ENCODE data around the gene RTBDN.

The RTBDN gene

DNA sequence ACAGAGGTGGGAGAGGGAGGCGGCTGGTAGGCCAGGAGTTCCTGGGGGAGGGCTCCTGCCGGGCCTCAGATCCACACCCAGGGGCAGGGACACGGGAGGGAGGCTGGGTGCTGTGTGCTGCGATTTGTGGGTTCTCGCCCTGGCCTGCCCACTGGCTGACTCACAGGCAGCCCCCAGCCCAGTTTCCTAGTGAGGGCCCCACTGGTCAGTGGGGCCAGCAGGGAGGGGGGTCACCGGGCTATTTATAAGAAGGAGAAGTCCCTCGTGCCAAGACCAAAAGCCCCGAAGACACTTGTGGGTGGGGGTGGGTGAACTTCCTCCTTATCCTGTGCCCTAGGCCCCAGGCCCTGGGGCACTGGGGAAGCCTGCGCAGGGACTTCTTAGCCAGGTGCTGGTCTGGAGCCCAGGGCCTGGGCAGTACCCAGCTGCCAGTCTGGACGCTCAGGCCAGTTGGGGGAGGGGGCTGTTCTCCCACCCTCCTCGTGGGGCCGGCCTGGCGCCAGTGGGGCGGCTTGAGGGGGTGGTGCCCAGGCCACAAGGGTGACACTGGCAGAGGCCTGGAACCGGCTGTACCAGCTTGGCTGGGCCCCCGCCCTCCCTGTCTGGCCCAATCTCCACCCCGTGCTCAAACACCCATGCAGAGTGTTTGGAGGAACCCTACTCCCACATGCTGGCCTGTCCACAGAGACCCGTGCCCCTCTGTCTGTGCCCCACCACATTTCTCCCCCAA lies 48.1 kb downstream of the RTBDN start:
- H3K27ac Mint-ChIP-seq: no peak overlapping the region
- H3K4me1 Mint-ChIP-seq: peaks cover 36% of the 10 kb centered on the region
- ATAC-seq: no peak

DNA sequence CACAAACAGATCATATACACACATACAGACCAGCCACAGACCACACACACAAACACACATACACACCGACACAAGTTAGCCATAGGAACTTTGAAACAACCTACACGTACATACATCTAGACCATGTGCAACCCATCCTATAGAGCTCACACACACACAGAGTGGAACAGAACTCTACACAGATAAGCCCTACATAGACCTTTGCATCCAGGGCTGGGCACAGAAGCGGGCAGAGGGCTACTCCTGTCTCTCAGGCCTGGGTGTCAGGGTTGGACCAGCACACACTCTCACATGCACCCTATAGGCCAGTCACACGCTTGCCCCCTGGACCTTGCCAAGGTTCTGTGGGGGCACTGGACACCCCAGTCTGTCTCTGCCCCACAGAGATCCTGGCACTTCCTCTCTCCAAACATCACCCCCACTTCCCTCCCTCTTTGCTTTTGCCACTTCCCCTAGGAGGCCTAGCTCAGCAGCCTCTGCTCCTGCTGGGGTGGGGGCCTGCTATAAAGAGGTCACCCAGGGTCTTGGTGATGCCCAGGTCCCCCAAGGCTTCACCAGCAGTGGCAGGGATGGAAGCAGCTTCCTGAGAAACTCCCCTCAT lies 48.8 kb downstream of the RTBDN start:
- Mint-ChIP-seq H3K27ac (no peak overlapping the region), H3K4me3 (no peak overlapping the region), H3K4me1 (peaks cover 29% of the 10 kb centered on the region), H3K36me3 (no peaks in the 10 kb centered on the region), H3K27me3 (no peaks in the 10 kb centered on the region), H3K9me3 (no peaks in the 10 kb centered on the region)
- no peak for ATAC-seq

More for the DNA sequence above, 48.1 kb downstream of the RTBDN start:
- Mint-ChIP-seq H3K27me3 (no peaks in the 10 kb centered on the region), H3K36me3 (no peaks in the 10 kb centered on the region), H3K9me3 (no peaks in the 10 kb centered on the region), H3K4me3 (no peak overlapping the region)

DNA sequence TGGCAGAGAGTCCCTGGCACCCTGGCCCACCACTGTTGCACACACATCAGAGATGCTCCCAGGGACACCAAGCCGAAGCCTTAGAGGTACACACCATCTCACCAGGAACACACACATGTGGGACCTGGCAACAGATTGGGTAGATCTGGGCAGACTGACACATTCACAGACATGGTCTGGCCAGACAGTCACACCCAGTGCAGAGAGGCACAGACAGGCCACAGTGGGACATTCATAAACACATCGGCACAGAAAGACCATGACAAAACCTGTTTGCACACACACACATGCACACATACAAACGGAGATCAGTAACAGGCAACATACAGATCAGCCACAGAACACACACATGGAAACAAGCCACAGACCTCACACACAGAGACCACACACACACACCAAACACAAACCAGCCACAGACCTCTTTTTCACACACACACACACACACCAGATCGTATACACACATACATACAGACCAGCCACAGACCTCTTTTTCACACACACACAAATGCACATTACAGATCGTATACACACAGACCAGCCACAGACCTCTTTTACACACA lies 49.4 kb downstream of the RTBDN start:
- Mint-ChIP-seq H3K27ac (no peak overlapping the region), H3K4me3 (no peak overlapping the region), H3K4me1 (peaks cover 25% of the 10 kb centered on the region), H3K36me3 (no peaks in the 10 kb centered on the region), H3K9me3 (no peaks in the 10 kb centered on the region), H3K27me3 (no peaks in the 10 kb centered on the region)
- no peak for ATAC-seq

DNA sequence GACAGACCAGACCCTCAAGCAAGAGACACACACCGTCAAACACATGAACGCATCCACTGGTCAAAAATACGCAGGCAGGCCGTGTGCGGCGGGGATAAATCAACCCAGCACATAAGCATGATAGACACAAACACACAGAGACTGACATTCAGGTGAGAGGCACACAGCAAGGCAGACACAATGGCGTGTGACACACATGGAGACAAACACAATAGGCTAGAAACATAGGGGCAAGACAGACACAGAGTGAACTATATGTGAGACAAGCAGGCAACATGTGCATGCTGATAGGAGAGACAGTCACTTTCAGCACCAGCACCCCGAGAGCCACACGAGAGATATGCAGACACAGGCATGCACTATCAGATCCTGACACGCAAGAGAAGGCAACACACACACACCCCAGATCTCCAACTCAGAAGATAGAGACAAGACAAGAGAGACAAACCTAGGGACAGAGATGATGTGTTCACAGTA lies 49.9 kb downstream of the RTBDN start:
- Mint-ChIP-seq H3K4me1 (peaks cover 27% of the 10 kb centered on the region), H3K4me3 (no peak overlapping the region), H3K36me3 (no peaks in the 10 kb centered on the region), H3K27me3 (no peaks in the 10 kb centered on the region), H3K9me3 (no peaks in the 10 kb centered on the region), H3K27ac (no peak overlapping the region)
- ATAC-seq: no peak

DNA sequence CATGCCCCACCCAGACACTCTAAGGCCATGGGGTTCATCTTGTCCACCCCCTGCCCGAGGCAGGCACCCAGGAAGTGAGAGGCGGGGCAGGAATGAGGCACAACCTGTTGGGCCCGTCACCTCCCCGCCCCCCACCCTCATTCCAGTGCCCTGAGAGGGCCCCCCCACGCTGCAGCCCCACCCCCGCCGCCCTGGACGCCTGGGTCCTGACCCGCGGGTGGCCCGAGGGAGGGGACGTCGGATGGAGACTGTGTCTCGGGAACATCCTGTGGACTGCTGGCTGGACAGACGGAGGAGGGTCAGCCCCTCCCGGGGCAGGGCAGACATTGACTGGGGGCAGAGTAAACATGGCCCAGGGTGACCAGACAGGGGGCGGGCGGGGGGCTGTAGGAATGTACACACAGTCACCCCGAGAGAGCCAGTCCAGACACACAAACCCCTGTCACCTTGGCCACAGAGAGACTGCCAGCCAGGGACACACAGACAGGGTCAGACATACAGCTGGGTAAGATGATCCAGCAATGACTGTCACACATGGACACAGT lies 50.5 kb downstream of the RTBDN start:
- H3K27ac Mint-ChIP-seq: no peak overlapping the region
- H3K4me1 Mint-ChIP-seq: peaks cover 27% of the 10 kb centered on the region
- H3K9me3 Mint-ChIP-seq: no peaks in the 10 kb centered on the region
- peak overlapping the region; percentile 50 for H3K4me3 Mint-ChIP-seq
- H3K36me3 Mint-ChIP-seq: no peaks in the 10 kb centered on the region
- ATAC-seq: no peak
- H3K27me3 Mint-ChIP-seq: no peaks in the 10 kb centered on the region

DNA sequence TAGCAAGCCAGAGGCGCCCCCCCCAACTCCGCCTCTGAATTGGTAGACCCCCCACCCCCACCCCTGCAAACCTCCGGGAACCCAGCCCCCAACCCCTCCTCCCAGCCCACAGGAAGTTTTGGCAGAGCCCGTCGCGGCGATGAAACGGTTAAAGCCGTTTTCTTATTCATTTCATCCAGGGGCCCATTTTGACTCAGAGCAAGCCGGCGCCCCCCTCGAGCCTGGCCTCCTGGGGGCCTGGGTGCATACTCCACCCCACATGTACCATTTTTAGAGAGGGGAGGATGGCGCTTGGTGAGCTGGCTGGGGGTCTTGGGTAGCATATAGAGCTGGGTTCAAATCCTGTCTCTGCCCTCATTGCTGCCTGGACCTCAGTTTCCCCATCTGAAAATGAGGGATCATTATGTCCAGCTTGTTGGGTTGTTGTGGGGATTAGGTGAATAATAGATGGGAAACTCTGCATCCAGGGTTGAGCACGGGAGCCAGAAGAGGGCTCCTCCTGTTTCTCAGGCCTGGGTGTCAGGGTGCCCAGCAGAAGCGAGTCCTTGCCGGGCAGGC lies 51.0 kb downstream of the RTBDN start:
- Mint-ChIP-seq H3K9me3 (no peaks in the 10 kb centered on the region), H3K4me3 (peak overlapping the region; percentile 50), H3K36me3 (no peaks in the 10 kb centered on the region), H3K27ac (no peak overlapping the region), H3K27me3 (no peaks in the 10 kb centered on the region), H3K4me1 (peaks cover 27% of the 10 kb centered on the region)
- peak; percentile 3 for ATAC-seq

DNA sequence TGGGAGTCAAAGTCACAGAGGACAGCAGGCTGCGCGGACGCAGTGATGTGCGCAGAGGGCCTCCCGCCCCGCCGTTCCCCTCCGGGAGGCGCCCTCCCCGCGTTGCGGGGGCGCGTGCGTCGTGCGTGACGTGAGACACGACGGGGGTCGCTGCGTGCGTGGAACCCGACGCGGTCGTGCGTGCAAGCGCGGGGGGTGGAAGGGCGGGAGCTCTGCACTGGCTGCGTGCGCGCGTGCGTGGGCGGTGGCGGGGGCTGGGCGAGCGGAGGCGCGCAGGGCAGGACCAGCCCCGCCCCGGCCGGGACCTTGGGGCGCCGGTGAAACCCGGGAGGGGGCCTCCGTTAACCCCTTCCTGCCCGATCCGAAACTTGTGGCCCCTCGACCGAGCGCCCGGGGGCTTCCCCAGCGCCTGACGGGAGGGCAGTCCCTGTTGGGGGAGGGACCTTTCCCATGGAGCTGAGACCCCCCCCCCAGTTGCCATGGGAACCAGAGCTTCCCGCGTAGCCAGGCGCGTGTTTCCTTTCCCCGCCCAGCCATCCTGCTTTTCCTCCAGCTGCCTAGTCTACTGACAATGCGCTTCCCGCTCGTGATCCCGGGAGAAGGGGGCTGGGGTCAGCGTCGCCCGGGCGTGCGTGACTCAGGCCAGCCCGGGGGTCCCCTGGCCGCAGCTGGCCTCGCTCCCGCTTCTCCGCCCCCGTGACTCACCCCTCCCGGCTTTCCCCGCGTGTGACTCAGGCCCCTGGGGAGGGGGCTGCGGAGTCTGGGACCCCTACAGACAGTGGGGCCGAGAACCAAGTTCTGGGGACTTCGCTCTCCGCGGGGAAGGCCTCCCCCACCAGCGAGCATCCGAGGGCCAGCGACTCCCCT lies 51.7 kb downstream of the RTBDN start:
- peaks cover 30% of the 10 kb centered on the region for H3K4me1 Mint-ChIP-seq
- H3K27me3 Mint-ChIP-seq: no peaks in the 10 kb centered on the region
- ATAC-seq: peak; percentile 69
- no peaks in the 10 kb centered on the region for H3K36me3 Mint-ChIP-seq
- H3K27ac Mint-ChIP-seq: no peak overlapping the region
- H3K4me3 Mint-ChIP-seq: peak overlapping the region; percentile 83
- H3K9me3 Mint-ChIP-seq: no peaks in the 10 kb centered on the region

DNA sequence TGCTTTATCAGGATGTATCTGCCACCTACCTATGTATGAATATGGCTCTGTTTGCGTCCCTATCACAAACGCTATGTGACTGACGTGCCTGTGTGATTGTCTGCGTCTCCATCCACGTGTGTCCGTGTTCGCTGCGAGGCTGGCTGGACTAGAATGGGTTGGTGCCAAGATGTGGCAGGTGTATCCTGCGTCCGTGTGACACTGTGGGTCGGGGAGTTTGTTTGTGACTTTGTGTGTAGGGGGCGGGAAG lies 52.3 kb downstream of the RTBDN start:
- Mint-ChIP-seq H3K4me1 (peaks cover 36% of the 10 kb centered on the region), H3K4me3 (peak overlapping the region; percentile 83), H3K9me3 (no peaks in the 10 kb centered on the region), H3K36me3 (no peaks in the 10 kb centered on the region), H3K27me3 (no peaks in the 10 kb centered on the region), H3K27ac (no peak overlapping the region)
- no peak for ATAC-seq

DNA sequence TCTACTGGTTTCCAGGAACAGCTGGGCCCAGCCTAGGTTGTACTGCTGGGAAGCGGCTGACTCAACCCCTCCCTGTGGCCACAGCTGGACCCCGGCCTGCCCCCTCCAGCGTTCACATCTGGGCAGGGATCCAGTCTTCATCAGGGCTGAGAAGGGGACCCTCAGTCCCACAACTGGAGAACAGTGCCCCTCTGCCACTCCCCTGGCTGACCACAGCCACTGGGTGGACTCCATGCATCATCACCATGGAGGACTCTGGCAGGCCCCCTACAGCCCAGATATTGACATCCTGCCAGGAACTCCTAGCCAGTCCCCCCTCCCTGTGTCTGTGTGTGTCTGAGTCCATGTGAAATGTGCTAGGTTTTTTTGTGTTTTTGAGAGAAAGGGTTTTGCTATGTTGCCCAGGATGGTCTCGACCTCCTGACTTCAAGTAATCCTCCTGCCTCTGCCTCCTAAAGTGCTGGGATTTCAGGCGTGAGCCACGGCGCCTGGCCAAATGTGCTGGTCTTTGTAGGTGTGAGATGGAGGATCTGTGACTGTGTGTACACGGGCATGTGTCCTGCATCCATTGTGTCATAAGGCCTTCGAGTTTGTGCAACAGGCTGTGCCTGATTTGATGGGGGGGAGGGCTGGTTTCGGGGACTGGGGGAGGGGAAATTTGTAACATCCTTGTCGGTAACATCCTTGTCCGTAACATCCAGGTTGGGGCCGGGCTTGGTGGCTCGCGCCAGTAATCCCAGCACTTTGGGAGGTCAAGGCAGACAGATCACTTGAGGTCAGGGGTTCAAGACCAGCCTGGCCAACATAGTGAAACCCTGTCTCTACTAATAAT lies 55.0 kb downstream of the RTBDN start:
- peaks cover 36% of the 10 kb centered on the region for H3K4me1 Mint-ChIP-seq
- H3K27me3 Mint-ChIP-seq: no peaks in the 10 kb centered on the region
- ATAC-seq: no peak
- peak overlapping the region; percentile 68 for H3K4me3 Mint-ChIP-seq
- no peaks in the 10 kb centered on the region for H3K36me3 Mint-ChIP-seq
- H3K9me3 Mint-ChIP-seq: no peaks in the 10 kb centered on the region
- peak overlapping the region; percentile 94 for H3K27ac Mint-ChIP-seq

DNA sequence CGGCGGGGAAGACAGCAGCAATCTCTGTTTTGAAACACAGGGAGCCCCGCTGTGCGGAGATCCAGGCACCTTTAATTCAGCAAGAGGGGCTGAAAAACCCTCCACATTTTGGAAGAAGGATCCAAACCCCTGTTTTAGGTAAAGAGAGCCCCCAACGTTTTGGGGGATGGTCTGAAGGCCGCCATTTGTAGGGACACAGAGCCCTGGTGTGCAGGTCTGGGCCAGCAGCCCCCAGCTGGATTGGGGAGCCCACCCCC lies 55.5 kb downstream of the RTBDN start:
- Mint-ChIP-seq H3K27me3 (no peaks in the 10 kb centered on the region), H3K4me3 (peak overlapping the region; percentile 88), H3K4me1 (peaks cover 37% of the 10 kb centered on the region), H3K36me3 (no peaks in the 10 kb centered on the region), H3K9me3 (no peaks in the 10 kb centered on the region), H3K27ac (peak overlapping the region; percentile 94)
- ATAC-seq: no peak

DNA sequence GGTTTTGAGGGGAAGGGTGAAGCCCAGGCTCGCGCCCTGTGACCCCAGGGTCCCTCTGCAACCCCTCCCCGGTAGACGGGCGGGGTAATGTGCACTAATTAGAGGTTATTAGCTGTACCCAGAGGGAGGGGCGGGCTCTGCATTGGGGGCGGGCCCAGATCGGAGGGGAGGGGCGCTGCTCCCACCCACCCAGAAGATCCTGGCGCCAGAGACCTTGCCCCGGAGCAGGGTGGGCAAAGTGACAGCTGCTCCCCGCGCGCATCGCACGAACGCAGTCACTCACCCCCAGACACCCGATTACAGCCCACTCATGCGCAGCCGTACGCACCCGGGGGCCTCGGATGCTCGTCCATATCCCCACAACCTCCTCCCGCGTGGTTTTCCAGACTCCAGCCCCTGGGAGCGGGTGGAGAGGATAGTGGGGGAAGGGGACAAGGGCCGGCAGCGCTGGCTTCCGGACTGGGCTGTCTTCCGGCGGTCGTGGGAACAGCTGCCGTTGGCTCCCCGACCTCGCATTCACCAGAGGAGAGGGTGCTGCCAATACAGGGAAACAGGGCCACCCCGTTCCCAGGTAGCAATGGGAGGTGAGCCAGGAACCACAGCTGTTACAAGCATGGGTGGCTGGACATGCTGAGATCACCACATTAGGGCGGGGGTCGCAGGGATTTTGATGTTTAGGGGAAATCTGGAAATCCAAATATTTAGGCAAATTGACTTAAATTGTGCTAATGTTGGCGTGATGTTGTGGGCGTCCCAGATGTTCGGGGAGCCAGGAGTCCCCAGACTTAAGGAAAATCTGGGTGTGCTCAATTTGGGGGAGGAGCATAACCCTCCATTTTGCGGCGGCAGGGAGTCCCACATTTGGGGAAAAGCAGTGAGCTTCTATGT lies 56.1 kb downstream of the RTBDN start:
- H3K4me3 Mint-ChIP-seq: peak overlapping the region; percentile 88
- peak overlapping the region; percentile 94 for H3K27ac Mint-ChIP-seq
- H3K36me3 Mint-ChIP-seq: no peaks in the 10 kb centered on the region
- no peaks in the 10 kb centered on the region for H3K9me3 Mint-ChIP-seq
- H3K4me1 Mint-ChIP-seq: peaks cover 42% of the 10 kb centered on the region
- H3K27me3 Mint-ChIP-seq: no peaks in the 10 kb centered on the region
- ATAC-seq: peak; percentile 18

DNA sequence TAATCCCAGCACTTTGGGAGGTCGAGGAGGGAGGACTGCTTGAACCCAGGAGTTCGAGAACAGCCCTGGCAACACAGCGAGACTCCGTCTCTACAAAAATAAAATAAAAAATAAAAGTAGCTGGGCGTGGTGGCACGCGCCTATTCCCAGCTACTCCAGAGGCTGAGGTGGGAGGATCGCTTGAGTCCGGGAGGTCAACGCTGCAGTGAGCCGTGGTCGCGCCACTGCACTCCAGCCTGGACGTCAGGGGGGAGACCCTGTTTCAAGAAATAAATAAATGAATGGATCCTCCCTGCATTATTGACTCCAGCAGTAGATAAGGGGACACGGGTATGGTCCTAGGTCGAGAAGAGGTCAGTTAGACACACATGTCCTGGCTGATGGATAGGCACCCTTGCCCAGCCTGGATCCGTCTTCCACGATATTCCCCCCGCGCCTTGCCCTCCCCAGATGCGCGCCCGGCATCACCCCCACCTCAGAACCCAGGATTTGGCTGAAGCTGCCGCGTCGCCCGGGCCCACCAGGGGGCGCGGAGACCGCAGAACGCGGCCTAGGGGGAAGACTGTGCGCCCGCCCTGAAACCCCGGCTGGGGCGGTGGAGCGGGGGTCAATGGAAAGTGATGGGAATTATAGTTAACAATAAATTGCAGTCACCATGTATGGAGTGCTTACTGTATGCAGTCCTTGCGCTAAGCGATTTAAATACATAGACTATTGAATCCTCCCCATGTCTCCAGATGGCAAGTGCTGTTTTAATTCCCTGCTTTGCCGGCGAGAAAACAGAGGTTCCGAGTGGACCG lies 57.0 kb downstream of the RTBDN start:
- peak overlapping the region; percentile 88 for H3K4me3 Mint-ChIP-seq
- no peaks in the 10 kb centered on the region for H3K27me3 Mint-ChIP-seq
- peak; percentile 65 for ATAC-seq
- H3K36me3 Mint-ChIP-seq: no peaks in the 10 kb centered on the region
- H3K27ac Mint-ChIP-seq: peak overlapping the region; percentile 94
- peaks cover 42% of the 10 kb centered on the region for H3K4me1 Mint-ChIP-seq
- H3K9me3 Mint-ChIP-seq: no peaks in the 10 kb centered on the region
